IMR-90 (cell line): ENCODE data around the gene KRTAP29-1. TPM values are rescaled to one million over a fixed set of nuclear protein-coding genes. Genes with fewer than 3 reads are reported as not detected.

ENCODE experiments used
- ATAC-seq: fragments of 200-7000 bp; cut with Tn5 transposase; 2 replicates; pipeline ENCODE4 v1.9.1; 2020; ENCODE audit warnings: low read depth, mild to moderate bottlenecking, moderate library complexity
- BruUV-seq: library from RNA; stranded (reverse); fragments of 400-500 nt; replicated peaks from 2 replicates; lab custom pipeline; 2021; lab: Mats Ljungman, UMichigan
- CTCF ChIA-PET: fragments of 300-600 bp; formaldehyde crosslinking; extraction: SDS; loops from one replicate; lab custom pipeline; 2021; ENCODE audit warnings: antibody characterized with exemption; lab: Yijun Ruan, JAX
- POLR2A ChIA-PET: fragments of 300-600 bp; sonication (Branson Sonifier 250); formaldehyde crosslinking; loops from one replicate; lab custom pipeline; 2022; ENCODE audit warnings: antibody characterized with exemption; ENCODE audit not compliant: unreplicated experiment; lab: Charles Lee
- DNase-seq: peaks from one replicate; pipeline ENCODE4 v3.0.0; 2013
- H2AFZ ChIP-seq: replicated peaks from 2 replicates; pipeline ENCODE3; 2013; ENCODE audit warnings: low read length, mild to moderate bottlenecking; ENCODE audit not compliant: poor library complexity
- H2AK5ac ChIP-seq: 2 replicates; pipeline ENCODE4 v1.6.1; 2013; ENCODE audit warnings: low read depth, low read length, inconsistent platforms
- H2AK9ac ChIP-seq: replicated peaks from 2 replicates; pipeline ENCODE3; 2013; ENCODE audit warnings: mild to moderate bottlenecking, low read depth, low read length, moderate library complexity; ENCODE audit not compliant: poor library complexity
- H2BK120ac ChIP-seq: 2 replicates; pipeline ENCODE4 v1.6.1; 2013; ENCODE audit warnings: low read depth, low read length, inconsistent platforms
- H2BK15ac ChIP-seq: 3 replicates; pipeline ENCODE4 v1.6.1; 2013; ENCODE audit warnings: low read depth, low read length, inconsistent platforms
- H2BK20ac ChIP-seq: 2 replicates; pipeline ENCODE4 v1.6.1; 2013; ENCODE audit warnings: low read depth, mild to moderate bottlenecking, inconsistent platforms, low read length, moderate library complexity
- H2BK5ac ChIP-seq: 2 replicates; pipeline ENCODE4 v1.6.1; 2013; ENCODE audit warnings: mild to moderate bottlenecking, low read depth, low read length, inconsistent platforms; ENCODE audit not compliant: poor library complexity, severe bottlenecking
- H3K14ac ChIP-seq: replicated peaks from 2 replicates; pipeline ENCODE4 v1.6.1; 2013; ENCODE audit warnings: low read depth, low read length, inconsistent platforms
- H3K18ac ChIP-seq: 2 replicates; pipeline ENCODE4 v1.6.1; 2013; ENCODE audit warnings: low read depth, low read length, control low read depth
- H3K23ac ChIP-seq: 2 replicates; pipeline ENCODE4 v1.6.1; 2013; ENCODE audit warnings: low read depth, low read length, inconsistent platforms
- H3K27ac ChIP-seq: 2 replicates; pipeline ENCODE4 v1.5.1; 2013; ENCODE audit warnings: mild to moderate bottlenecking, control low read depth, low read length; ENCODE audit not compliant: insufficient read depth
- H3K27me3 ChIP-seq: 2 replicates; pipeline ENCODE4 v1.6.1; 2013; ENCODE audit warnings: low read length; ENCODE audit not compliant: control insufficient read depth, insufficient read depth
- H3K36me3 ChIP-seq: 2 replicates; pipeline ENCODE4 v1.6.1; 2013; ENCODE audit warnings: low read length, mixed read lengths; ENCODE audit not compliant: control insufficient read depth, insufficient read depth
- H3K4ac ChIP-seq: 2 replicates; pipeline ENCODE4 v1.6.1; 2013; ENCODE audit warnings: low read depth, low read length, inconsistent platforms
- H3K4me1 ChIP-seq: 2 replicates; pipeline ENCODE4 v1.6.1; 2013; ENCODE audit warnings: low read length, mixed read lengths; ENCODE audit not compliant: control insufficient read depth, insufficient read depth
- H3K4me2 ChIP-seq: 2 replicates; pipeline ENCODE4 v1.6.1; 2013; ENCODE audit warnings: low read depth, mild to moderate bottlenecking, control low read depth, low read length, moderate library complexity
- H3K4me3 ChIP-seq: 2 replicates; pipeline ENCODE4 v1.5.1; 2013; ENCODE audit warnings: low read depth, mild to moderate bottlenecking, control low read depth, low read length, moderate library complexity; ENCODE audit not compliant: insufficient read depth
- H3K56ac ChIP-seq: 2 replicates; pipeline ENCODE4 v1.6.1; 2013; ENCODE audit warnings: low read length, inconsistent platforms; ENCODE audit not compliant: insufficient read depth; ENCODE audit errors: extremely low read depth
- H3K79me1 ChIP-seq, 2 experiments: 2 replicates each; pipeline ENCODE4 v1.6.1; 2013; ENCODE audit warnings: low read length in 2 of 2, inconsistent platforms in 1 of 2, low read depth in 1 of 2
- H3K9ac ChIP-seq: 2 replicates; pipeline ENCODE4 v1.6.1; 2013; ENCODE audit warnings: low read depth, low read length, control low read depth
- H3K9me1 ChIP-seq: 2 replicates; pipeline ENCODE4 v1.6.1; 2013; ENCODE audit warnings: low read length, inconsistent platforms; ENCODE audit not compliant: insufficient read depth
- H3K9me3 ChIP-seq: 2 replicates; pipeline ENCODE4 v1.6.1; 2013; ENCODE audit warnings: low read length; ENCODE audit not compliant: control insufficient read depth, insufficient read depth
- H4K20me1 ChIP-seq: 2 replicates; pipeline ENCODE4 v1.6.1; 2013; ENCODE audit warnings: low read length, inconsistent platforms; ENCODE audit not compliant: insufficient read depth
- H4K5ac ChIP-seq: 2 replicates; pipeline ENCODE4 v1.6.1; 2013; ENCODE audit warnings: mild to moderate bottlenecking, low read depth, low read length, control low read depth
- H4K8ac ChIP-seq, 2 experiments: 2 replicates each; pipeline ENCODE4 v1.6.1; 2013; ENCODE audit warnings: low read depth in 2 of 2, low read length in 2 of 2, control low read depth in 1 of 2, inconsistent platforms in 1 of 2
- H4K91ac ChIP-seq: 2 replicates; pipeline ENCODE4 v1.6.1; 2013; ENCODE audit warnings: low read depth, low read length, inconsistent platforms; ENCODE audit not compliant: insufficient read depth
- BHLHE40 ChIP-seq: fragments of 150-350 bp; IDR thresholded peaks from 2 replicates; pipeline ENCODE4 v1.6.1; 2016; ENCODE audit warnings: mild to moderate bottlenecking, low read depth, low read length
- CEBPB ChIP-seq: IDR thresholded peaks from 2 replicates; pipeline ENCODE4 v1.6.1; 2012; ENCODE audit warnings: low read depth, low read length, improper control_type of control experiment
- CHD1 ChIP-seq: IDR thresholded peaks from 2 replicates; pipeline ENCODE4 v1.6.1; 2012; ENCODE audit warnings: low read depth, low read length, improper control_type of control experiment
- FOS ChIP-seq: fragments of 150-350 bp; IDR thresholded peaks from 2 replicates; pipeline ENCODE4 v1.6.1; 2016; ENCODE audit warnings: low read depth, low read length
- MAFK ChIP-seq: IDR thresholded peaks from 2 replicates; pipeline ENCODE4 v1.6.1; 2012; ENCODE audit warnings: low read depth, low read length, improper control_type of control experiment
- MAZ ChIP-seq: IDR thresholded peaks from 2 replicates; pipeline ENCODE4 v1.6.1; 2012; ENCODE audit warnings: low read depth, mild to moderate bottlenecking, low read length, improper control_type of control experiment, moderate library complexity, borderline replicate concordance
- MXI1 ChIP-seq: IDR thresholded peaks from 2 replicates; pipeline ENCODE4 v1.6.1; 2012; ENCODE audit warnings: low read depth, mild to moderate bottlenecking, low read length, moderate library complexity, borderline replicate concordance
- NFE2L2 ChIP-seq: fragments of 150-350 bp; IDR thresholded peaks from 2 replicates; pipeline ENCODE4 v1.6.1; 2016; ENCODE audit warnings: low read depth, mild to moderate bottlenecking, low read length
- POLR2A ChIP-seq: IDR thresholded peaks from 2 replicates; pipeline ENCODE4 v1.6.1; 2012; ENCODE audit warnings: mild to moderate bottlenecking, low read depth, low read length
- RAD21 ChIP-seq: IDR thresholded peaks from 2 replicates; pipeline ENCODE4 v1.6.1; 2012; ENCODE audit warnings: low read length, improper control_type of control experiment
- RCOR1 ChIP-seq: IDR thresholded peaks from 2 replicates; pipeline ENCODE4 v1.6.1; 2012; ENCODE audit warnings: mild to moderate bottlenecking, low read length, improper control_type of control experiment; ENCODE audit not compliant: insufficient replicate concordance
- RFX5 ChIP-seq: IDR thresholded peaks from 2 replicates; pipeline ENCODE4 v1.8.0; 2012; ENCODE audit warnings: low read depth, mild to moderate bottlenecking, low read length, moderate library complexity
- SMC3 ChIP-seq: fragments of 150-350 bp; IDR thresholded peaks from 2 replicates; pipeline ENCODE4 v1.6.1; 2016; ENCODE audit warnings: low read depth, mild to moderate bottlenecking, antibody characterized with exemption, low read length, moderate library complexity
- WGBS, 2 experiments: methylation state at CpG; one replicate each; pipeline versions ENCODE4 v1.1.5 to v1.1.7; 2013; ENCODE audit warnings: missing lambda C conversion rate in 2 of 2; ENCODE audit not compliant: insufficient read length in 1 of 2; ENCODE audit errors: extremely low coverage in 2 of 2; 5-methylcytosine and 5-hydroxymethylcytosine counted together
- dilution Hi-C: fragments of 300-500 bp; cut with HindIII; formaldehyde crosslinking; loops from one replicate; pipeline ENCODE4 v1.14.3; 2018; ENCODE audit warnings: low sequenced_read_pairs; ENCODE audit not compliant: unreplicated experiment
- in situ Hi-C: fragments of 300-500 bp; cut with MboI; formaldehyde crosslinking; loops from 3 replicates; pipeline ENCODE4 v1.14.3; 2019; ENCODE audit warnings: low sequenced_read_pairs, inconsistent platforms, mixed read lengths
- intact Hi-C: fragments of 100-400 bp; cut with micrococcal nuclease; formaldehyde crosslinking; loops from 2 replicates; pipeline ENCODE4 v1.10.0; 2022
- polyA plus RNA-seq, 3 experiments: library from polyadenylated mRNA; depleted of rRNA; stranded (reverse); fragments of >200 nt; gene quantifications; 2 replicates each; pipeline ENCODE4 v1.2.3, GENCODE V29; 2012; ENCODE audit warnings: low replicate concordance in 1 of 3
- total RNA-seq: library from RNA; depleted of rRNA; stranded (reverse); fragments of >200 nt; gene quantifications from 2 replicates; pipeline ENCODE4 v1.2.3, GENCODE V29; 2012
- TF ChIP-seq, protein P1 (sequence below): conservative IDR thresholded peaks from 2 replicates; pipeline ENCODE4 v1.5.1; 2012; ENCODE audit warnings: mild to moderate bottlenecking, low read depth, low read length, improper control_type of control experiment
- TF ChIP-seq, protein P2 (sequence below): fragments of 150-350 bp; IDR thresholded peaks from 2 replicates; pipeline ENCODE4 v1.6.1; 2016; ENCODE audit warnings: low read depth, mild to moderate bottlenecking, low read length, moderate library complexity, borderline replicate concordance
- TF ChIP-seq, protein P3 (sequence below): fragments of 150-350 bp; IDR thresholded peaks from 2 replicates; pipeline ENCODE4 v1.6.1; 2017; ENCODE audit warnings: mild to moderate bottlenecking, antibody characterized with exemption, low read length, low read depth

KRTAP29-1 gene
- total and polyA plus RNA-seq, 2 of the 4 experiments (the other 2 are of a cell fraction) = not detected

DNA sequence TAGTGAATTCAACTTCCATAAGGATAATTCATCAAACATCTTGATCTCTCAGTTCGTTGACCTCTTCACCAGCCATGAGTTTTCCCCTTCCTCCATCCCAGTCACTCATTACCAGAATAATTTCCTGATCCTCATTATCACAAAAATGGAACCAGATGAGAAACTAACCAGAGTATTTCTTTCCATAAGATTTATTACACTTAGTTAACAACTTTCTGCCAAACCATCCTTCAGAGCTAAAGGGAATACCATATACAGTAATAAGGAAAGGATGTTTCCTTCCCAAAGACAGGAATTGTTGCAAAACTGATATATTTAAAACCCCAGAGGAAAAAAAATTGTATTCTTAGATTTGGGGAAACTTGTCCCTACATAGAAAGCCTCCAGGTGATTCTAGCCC, 8.6 kb downstream of the KRTAP29-1 start:
- no peak overlapping the region for H3K18ac ChIP-seq
- H4K8ac ChIP-seq = no peak overlapping the region
- intact Hi-C loops = no loop called here
- WGBS, 2 experiments = 80% methylated on average over 1 of the region's 1 CpG; no CpG with 5 or more reads in 1 of the 2 experiments
- no peak for ATAC-seq
- H3K79me1 ChIP-seq = no peaks in the 10 kb centered on the region
- no peak overlapping the region for H3K14ac ChIP-seq
- H3K4me3 ChIP-seq = no peak overlapping the region
- no peak overlapping the region for H2BK15ac ChIP-seq
- no peak overlapping the region for H3K27ac ChIP-seq
- H3K4me2 ChIP-seq = no peak overlapping the region
- no peak overlapping the region for H3K56ac ChIP-seq
- DNase-seq = no peak
- POLR2A ChIA-PET = no interaction called here
- in situ Hi-C loops = no loop called here
- no TSS peak for BruUV-seq
- dilution Hi-C loops = no loop called here
- H4K91ac ChIP-seq = no peak overlapping the region
- no peak overlapping the region for H2BK20ac ChIP-seq
- TF ChIP-seq, protein P1, sequence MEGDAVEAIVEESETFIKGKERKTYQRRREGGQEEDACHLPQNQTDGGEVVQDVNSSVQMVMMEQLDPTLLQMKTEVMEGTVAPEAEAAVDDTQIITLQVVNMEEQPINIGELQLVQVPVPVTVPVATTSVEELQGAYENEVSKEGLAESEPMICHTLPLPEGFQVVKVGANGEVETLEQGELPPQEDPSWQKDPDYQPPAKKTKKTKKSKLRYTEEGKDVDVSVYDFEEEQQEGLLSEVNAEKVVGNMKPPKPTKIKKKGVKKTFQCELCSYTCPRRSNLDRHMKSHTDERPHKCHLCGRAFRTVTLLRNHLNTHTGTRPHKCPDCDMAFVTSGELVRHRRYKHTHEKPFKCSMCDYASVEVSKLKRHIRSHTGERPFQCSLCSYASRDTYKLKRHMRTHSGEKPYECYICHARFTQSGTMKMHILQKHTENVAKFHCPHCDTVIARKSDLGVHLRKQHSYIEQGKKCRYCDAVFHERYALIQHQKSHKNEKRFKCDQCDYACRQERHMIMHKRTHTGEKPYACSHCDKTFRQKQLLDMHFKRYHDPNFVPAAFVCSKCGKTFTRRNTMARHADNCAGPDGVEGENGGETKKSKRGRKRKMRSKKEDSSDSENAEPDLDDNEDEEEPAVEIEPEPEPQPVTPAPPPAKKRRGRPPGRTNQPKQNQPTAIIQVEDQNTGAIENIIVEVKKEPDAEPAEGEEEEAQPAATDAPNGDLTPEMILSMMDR = no peak
- TF ChIP-seq RFX5 (no peak), SMC3 (no peak), CHD1 (no peak), BHLHE40 (no peak), CEBPB (no peak), MAZ (no peak), FOS (no peak), MAFK (no peak), NFE2L2 (no peak), RCOR1 (no peak), POLR2A (no peak), RAD21 (no peak), MXI1 (no peak)
- TF ChIP-seq, protein P2, sequence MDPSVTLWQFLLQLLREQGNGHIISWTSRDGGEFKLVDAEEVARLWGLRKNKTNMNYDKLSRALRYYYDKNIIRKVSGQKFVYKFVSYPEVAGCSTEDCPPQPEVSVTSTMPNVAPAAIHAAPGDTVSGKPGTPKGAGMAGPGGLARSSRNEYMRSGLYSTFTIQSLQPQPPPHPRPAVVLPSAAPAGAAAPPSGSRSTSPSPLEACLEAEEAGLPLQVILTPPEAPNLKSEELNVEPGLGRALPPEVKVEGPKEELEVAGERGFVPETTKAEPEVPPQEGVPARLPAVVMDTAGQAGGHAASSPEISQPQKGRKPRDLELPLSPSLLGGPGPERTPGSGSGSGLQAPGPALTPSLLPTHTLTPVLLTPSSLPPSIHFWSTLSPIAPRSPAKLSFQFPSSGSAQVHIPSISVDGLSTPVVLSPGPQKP = no peak
- TF ChIP-seq, protein P3, sequence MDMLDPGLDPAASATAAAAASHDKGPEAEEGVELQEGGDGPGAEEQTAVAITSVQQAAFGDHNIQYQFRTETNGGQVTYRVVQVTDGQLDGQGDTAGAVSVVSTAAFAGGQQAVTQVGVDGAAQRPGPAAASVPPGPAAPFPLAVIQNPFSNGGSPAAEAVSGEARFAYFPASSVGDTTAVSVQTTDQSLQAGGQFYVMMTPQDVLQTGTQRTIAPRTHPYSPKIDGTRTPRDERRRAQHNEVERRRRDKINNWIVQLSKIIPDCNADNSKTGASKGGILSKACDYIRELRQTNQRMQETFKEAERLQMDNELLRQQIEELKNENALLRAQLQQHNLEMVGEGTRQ = no peak
- no peaks in the 10 kb centered on the region for H3K4me1 ChIP-seq
- no peak overlapping the region for H4K5ac ChIP-seq
- H4K20me1 ChIP-seq = no peaks in the 10 kb centered on the region
- H2BK5ac ChIP-seq = no peak overlapping the region
- no peaks in the 10 kb centered on the region for H3K36me3 ChIP-seq
- H3K4ac ChIP-seq = no peak overlapping the region
- no peaks in the 10 kb centered on the region for H3K9me3 ChIP-seq
- no peak overlapping the region for H3K9ac ChIP-seq
- H3K23ac ChIP-seq = no peak overlapping the region
- no peaks in the 10 kb centered on the region for H3K9me1 ChIP-seq
- no peak overlapping the region for H2AFZ ChIP-seq
- no peak overlapping the region for H2AK5ac ChIP-seq
- no peaks in the 10 kb centered on the region; the same call in 1 of the 2 replicates for H3K27me3 ChIP-seq
- H2AK9ac ChIP-seq = no peak overlapping the region
- CTCF ChIA-PET = no interaction called here
- no peak overlapping the region for H2BK120ac ChIP-seq
